ENCODE results near the gene ZNF512B. TPM values are rescaled to one million over a fixed set of nuclear protein-coding genes. Genes with fewer than 3 reads are reported as not detected.

ZNF512B gene
- total and polyA plus RNA-seq, 5 donors, result 9.8 to 16.1 (median 13.5) TPM

DNA sequence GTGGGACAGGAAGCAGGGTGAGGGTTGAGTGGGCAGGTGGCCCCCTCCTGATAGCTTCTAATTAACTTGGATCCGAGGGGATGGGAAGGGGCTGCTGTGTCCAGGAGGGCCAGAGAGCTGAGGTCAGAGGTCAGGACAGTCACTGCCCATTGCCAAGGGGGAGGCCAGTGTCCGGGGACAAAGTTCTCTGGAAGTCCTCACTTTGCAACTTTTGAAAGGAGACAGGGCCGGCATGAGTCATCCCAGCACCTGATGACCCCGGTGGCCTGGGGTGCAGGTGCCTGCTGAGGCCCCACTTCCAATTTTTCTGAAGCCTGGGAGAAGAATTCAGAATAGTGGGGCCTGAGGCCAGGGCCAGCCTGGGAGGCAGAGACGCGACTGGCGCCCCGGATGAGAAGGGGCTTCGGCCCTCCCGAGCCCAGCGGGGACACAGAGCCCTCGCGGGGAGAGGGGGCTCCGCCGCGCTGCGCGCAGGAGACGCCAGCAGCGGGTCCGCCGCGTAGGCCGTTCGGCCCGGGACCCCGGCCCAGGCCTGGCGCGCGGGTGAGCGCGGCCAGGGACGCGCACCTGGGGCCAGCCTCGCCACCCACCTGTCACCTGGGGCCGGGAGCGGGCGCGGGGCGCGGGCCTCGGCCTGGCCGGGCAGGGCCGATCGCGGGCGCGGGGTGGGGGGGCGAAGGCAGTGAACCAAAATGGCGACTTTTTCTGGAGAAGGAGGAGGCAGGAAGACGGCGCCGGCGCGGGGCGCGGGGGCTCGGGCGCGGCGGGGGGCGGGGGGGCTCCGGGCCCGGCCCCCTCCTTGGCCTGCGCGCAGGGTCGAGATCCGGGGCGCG, 586 bp downstream of the ZNF512B start:
- Histone ChIP-seq H3K4me3 (ENCODE audit: low read length) (peak overlapping the region; percentile 97), H3K27me3 (ENCODE audit: control insufficient read depth, insufficient read depth) (no peaks in the 10 kb centered on the region), H3K9me3 (ENCODE audit: control insufficient read depth, low read length) (no peaks in the 10 kb centered on the region), H3K27ac (ENCODE audit: low read length) (no peak overlapping the region), H3K4me1 (ENCODE audit: control insufficient read depth, insufficient read depth, low read length) (peaks cover 5% of the 10 kb centered on the region)
- 2% methylated on average over 70 of the region's 70 CpGs for WGBS
- DNase-seq (peak in 2 of 3 donors; percentile 71 to 80), ATAC-seq (no peak)
- intact Hi-C loops (cut with DNase I), result no loop called here

DNA sequence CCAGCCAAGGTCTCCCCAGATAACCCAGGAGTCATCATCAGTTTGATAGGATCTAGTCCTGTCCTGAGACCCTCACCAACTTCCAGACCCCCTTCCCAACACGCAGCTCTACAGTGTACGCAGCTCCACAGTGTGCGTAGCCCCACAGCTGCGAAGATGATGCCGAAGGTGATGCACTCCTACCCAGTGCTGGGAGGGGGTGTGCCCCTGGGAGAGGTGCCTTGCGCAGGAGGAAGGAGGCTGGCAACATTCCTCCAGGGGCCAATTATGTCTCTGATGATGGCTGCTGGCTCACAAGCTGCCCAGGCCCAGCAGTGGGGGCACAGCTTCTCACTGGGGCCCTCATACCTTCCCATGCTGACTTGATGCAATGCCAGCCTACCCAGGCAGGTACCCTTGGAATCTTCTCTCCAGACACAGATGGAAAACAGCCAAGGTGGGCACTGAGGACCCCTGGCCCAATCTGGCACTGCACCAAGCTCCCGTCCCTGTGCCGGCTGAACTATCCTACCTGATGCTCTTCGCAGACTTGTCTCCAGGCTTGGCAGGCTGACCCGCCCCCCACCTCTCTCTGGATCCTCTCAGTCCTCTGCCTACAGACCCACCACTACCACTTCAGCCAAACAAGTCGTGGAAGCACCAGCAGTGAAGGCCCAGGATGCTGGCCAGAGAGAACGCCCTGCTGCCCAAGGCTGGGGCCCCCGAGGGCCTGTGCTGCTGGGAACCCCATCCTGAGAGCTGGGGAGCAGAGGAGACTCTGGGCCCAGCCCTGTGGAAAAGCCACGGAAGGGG, 1.4 kb downstream of the ZNF512B start:
- WGBS, result 79% methylated on average over 14 of the region's 14 CpGs
- Histone ChIP-seq H3K27me3 (ENCODE audit: control insufficient read depth, insufficient read depth) (no peaks in the 10 kb centered on the region), H3K27ac (ENCODE audit: low read length) (no peak overlapping the region), H3K9me3 (ENCODE audit: control insufficient read depth, low read length) (no peaks in the 10 kb centered on the region), H3K4me3 (ENCODE audit: low read length) (no peak overlapping the region), H3K4me1 (ENCODE audit: control insufficient read depth, insufficient read depth, low read length) (peaks cover 2% of the 10 kb centered on the region)
- DNase-seq (peak in 2 of 3 donors; percentile 57 to 62), ATAC-seq (peak in 1 of 2 donors; percentile 5)
- intact Hi-C loops (cut with DNase I), result no loop called here

DNA sequence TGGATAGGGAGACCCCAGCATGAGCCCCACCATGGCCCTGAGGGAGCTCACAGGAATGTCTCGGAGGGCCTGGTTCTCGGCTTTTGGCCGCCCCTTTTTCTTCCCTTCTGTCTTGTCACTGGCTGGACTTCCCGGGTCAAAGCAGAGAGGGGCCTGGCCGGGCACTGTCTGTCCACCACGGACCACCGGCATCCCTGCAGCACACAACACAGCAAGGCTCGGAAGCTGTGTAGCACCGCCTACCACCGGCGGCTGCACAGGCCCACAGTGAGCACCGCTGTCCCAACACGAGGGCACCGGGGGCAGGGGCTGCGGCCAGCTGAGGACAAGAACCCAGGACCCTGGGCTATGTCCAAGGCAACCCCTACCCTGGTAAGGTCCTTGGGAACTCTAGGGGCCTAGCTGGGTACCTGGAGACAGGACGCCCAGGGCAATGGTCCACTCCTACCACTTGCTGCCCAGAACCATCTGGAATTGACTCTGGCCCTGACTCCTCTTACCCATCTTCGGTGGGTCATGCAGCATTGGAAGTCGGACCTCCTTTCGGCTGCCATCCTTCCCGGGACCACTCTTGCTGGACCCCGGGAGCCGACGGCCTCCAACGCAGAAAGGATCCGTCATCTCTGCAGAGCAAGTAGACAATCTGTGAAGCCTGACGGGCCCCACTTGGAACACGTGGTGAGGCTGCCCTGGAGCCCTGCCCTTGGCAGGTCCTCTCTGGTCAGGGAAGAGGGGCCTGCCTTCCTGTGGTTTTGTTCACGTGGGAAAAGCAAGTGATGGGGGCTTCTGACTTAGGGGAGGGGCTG, 2.2 kb downstream of the ZNF512B start:
- no peaks in the 10 kb centered on the region for H3K9me3 ChIP-seq (ENCODE audit: control insufficient read depth, low read length)
- H3K4me3 ChIP-seq (ENCODE audit: low read length), result no peak overlapping the region
- no peaks in the 10 kb centered on the region for H3K27me3 ChIP-seq (ENCODE audit: control insufficient read depth, insufficient read depth)
- H3K4me1 ChIP-seq (ENCODE audit: control insufficient read depth, insufficient read depth, low read length), result peaks cover 2% of the 10 kb centered on the region
- no peak for ATAC-seq
- intact Hi-C loops (cut with DNase I), result no loop called here
- no peak overlapping the region for H3K27ac ChIP-seq (ENCODE audit: low read length)
- peak in 2 of 3 donors; percentile 45 to 55 for DNase-seq
- 91% methylated on average over 28 of the region's 28 CpGs for WGBS

DNA sequence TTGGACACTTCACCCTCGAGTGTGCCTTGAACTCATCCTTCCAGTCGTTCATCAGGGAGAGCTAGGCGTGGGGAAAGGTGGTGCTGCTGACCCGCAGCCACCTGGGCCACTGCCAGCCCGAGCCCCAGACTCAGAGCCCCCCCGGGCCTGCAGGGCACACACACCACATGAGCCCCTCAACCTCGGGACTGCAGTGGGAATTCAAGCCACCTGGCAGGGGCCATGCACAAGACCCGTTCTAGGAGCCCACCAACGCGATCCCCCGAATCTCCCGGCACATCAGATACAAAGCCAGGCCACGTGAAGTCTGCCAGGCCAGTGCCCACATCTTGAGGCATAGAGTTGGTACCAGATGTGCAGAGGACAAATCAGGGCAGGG, 2.8 kb downstream of the ZNF512B start:
- 93% methylated on average over 13 of the region's 13 CpGs for WGBS
- peaks cover 2% of the 10 kb centered on the region for H3K4me1 ChIP-seq (ENCODE audit: control insufficient read depth, insufficient read depth, low read length)
- H3K9me3 ChIP-seq (ENCODE audit: control insufficient read depth, low read length), result no peaks in the 10 kb centered on the region
- DNase-seq (peak in 1 of 3 donors; percentile 47), ATAC-seq (no peak)
- no peaks in the 10 kb centered on the region for H3K27me3 ChIP-seq (ENCODE audit: control insufficient read depth, insufficient read depth)
- intact Hi-C loops (cut with DNase I), result no loop called here
- no peak overlapping the region for H3K27ac ChIP-seq (ENCODE audit: low read length)
- H3K4me3 ChIP-seq (ENCODE audit: low read length), result no peak overlapping the region

DNA sequence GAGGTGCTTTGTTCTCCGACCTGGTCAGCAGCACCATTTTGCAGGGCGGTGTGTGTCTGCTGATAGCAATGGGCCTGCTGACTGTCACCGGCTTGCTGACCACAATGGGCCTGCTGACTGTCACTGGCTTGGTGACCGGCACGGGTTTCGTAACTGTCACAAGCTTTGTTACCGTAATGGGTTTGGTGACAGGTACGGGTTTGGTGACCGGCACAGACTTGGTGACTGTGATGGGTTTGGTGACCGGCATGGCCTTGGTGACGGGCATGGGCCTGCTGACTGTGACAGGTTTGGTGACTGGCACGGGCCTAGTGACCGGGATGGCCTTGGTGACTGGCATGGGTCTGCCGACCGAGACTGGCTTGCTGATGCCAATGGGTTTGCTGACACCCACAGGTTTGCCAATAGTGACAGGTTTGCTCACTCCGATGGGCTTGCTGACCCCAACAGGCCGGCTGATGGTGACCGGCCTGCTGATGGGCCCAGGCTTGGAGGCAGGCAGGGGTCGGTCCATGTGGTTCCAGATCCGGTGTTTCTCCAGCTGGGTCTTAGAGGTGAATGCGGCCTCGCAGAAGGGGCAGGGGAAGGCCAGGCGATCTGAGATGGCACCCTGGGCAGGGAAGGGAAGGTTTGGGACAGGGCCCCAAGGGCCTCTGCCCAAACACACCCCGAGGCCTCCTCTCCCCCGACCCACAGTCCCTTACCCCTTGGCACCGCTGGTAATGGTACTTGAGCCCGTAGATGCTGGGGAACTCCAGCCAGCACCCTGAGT, 3.4 kb downstream of the ZNF512B start:
- peaks cover 2% of the 10 kb centered on the region for H3K4me1 ChIP-seq (ENCODE audit: control insufficient read depth, insufficient read depth, low read length)
- WGBS, result 95% methylated on average over 27 of the region's 27 CpGs
- ATAC-seq, result no peak
- no peaks in the 10 kb centered on the region for H3K9me3 ChIP-seq (ENCODE audit: control insufficient read depth, low read length)
- peak in 1 of 3 donors; percentile 32 for DNase-seq
- no peaks in the 10 kb centered on the region for H3K27me3 ChIP-seq (ENCODE audit: control insufficient read depth, insufficient read depth)
- no peak overlapping the region for H3K4me3 ChIP-seq (ENCODE audit: low read length)
- intact Hi-C loops (cut with DNase I), result no loop called here
- no peak overlapping the region for H3K27ac ChIP-seq (ENCODE audit: low read length)

DNA sequence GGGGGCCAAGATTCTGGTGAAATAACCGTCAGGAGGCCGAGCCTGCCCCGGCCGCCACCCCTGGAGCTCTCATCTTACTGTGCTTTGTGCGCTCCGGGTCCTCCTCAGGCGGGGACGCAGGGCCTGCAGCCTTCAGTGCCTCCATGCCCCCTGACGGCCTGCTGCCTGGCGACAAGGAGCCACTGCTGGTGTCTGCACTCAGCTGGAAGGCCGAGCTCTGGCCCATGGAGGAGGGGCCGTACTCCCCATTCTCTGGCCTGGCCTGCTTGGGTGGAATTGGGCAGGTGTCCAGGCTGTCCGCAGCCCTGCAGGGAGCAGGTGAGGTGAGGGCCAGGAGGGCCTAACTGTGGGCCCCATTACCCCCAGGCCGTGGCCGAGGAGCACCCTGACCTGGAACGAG, 5.3 kb downstream of the ZNF512B start:
- WGBS, result 94% methylated on average over 16 of the region's 16 CpGs
- DNase-seq (peak; percentile 12 to 64 (median 40)), ATAC-seq (no peak)
- Histone ChIP-seq H3K9me3 (ENCODE audit: control insufficient read depth, low read length) (no peaks in the 10 kb centered on the region), H3K27me3 (ENCODE audit: control insufficient read depth, insufficient read depth) (no peaks in the 10 kb centered on the region), H3K4me1 (ENCODE audit: control insufficient read depth, insufficient read depth, low read length) (no peaks in the 10 kb centered on the region), H3K4me3 (ENCODE audit: low read length) (no peak overlapping the region), H3K27ac (ENCODE audit: low read length) (no peak overlapping the region)
- intact Hi-C loops (cut with DNase I), result no loop called here

DNA sequence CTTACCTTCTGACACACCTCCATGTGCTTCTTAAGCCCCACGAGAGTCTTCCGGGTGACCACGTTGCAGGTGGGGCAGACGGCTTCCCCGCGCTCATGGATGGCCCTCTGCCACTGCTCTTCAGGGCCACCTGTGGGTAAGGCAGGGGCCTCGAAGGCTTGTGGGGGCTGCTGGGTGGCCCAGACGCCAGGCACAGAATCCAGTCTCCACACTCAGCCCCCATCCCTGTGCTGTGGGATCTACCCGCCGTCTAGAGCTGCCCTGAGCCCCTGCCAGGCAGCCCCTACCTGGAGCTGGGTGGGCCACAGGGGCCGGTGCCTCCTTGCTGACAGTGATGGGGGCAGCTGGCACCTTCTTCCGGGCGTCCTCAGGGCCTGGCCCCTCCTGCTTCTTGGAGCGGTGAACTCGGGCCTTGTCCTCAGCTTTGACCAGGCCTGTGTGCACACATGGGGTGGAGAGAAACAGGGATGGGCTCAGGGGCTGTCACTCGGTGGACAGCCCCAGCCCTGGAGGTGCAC, 5.9 kb downstream of the ZNF512B start:
- DNase-seq (peak in 2 of 3 donors; percentile 11 to 44), ATAC-seq (no peak)
- intact Hi-C loops (cut with DNase I), result no loop called here
- H3K27me3 ChIP-seq (ENCODE audit: control insufficient read depth, insufficient read depth), result no peaks in the 10 kb centered on the region
- no peaks in the 10 kb centered on the region for H3K4me1 ChIP-seq (ENCODE audit: control insufficient read depth, insufficient read depth, low read length)
- no peak overlapping the region for H3K27ac ChIP-seq (ENCODE audit: low read length)
- WGBS, result 95% methylated on average over 16 of the region's 16 CpGs
- H3K4me3 ChIP-seq (ENCODE audit: low read length), result no peak overlapping the region
- H3K9me3 ChIP-seq (ENCODE audit: control insufficient read depth, low read length), result no peaks in the 10 kb centered on the region

DNA sequence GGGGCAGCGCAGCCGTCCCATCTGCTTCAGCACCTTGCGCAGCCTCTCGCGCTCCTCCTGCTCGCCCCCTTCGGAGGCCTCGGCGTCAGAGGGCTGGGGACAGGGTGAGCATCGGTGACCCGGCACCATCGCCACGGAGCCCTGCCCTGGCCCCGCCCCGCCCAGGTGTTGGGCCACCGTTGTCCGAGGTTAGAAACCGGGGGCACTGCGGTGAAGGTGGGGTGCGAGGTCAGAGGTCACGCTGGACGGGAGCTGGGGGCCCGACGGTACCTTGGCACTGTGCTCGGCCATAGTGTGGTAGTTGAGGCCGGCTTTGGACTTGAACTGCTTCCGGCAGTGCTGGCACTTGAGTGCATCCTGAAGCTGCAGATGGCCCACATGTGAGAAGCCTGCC, 6.4 kb downstream of the ZNF512B start:
- 93% methylated on average over 27 of the region's 27 CpGs for WGBS
- H3K4me3 ChIP-seq (ENCODE audit: low read length), result no peak overlapping the region
- H3K9me3 ChIP-seq (ENCODE audit: control insufficient read depth, low read length), result no peaks in the 10 kb centered on the region
- H3K4me1 ChIP-seq (ENCODE audit: control insufficient read depth, insufficient read depth, low read length), result no peaks in the 10 kb centered on the region
- DNase-seq, result peak; percentile 17 to 63 (median 53)
- no peaks in the 10 kb centered on the region for H3K27me3 ChIP-seq (ENCODE audit: control insufficient read depth, insufficient read depth)
- ATAC-seq, result no peak
- intact Hi-C loops (cut with DNase I), result no loop called here
- H3K27ac ChIP-seq (ENCODE audit: low read length), result no peak overlapping the region

DNA sequence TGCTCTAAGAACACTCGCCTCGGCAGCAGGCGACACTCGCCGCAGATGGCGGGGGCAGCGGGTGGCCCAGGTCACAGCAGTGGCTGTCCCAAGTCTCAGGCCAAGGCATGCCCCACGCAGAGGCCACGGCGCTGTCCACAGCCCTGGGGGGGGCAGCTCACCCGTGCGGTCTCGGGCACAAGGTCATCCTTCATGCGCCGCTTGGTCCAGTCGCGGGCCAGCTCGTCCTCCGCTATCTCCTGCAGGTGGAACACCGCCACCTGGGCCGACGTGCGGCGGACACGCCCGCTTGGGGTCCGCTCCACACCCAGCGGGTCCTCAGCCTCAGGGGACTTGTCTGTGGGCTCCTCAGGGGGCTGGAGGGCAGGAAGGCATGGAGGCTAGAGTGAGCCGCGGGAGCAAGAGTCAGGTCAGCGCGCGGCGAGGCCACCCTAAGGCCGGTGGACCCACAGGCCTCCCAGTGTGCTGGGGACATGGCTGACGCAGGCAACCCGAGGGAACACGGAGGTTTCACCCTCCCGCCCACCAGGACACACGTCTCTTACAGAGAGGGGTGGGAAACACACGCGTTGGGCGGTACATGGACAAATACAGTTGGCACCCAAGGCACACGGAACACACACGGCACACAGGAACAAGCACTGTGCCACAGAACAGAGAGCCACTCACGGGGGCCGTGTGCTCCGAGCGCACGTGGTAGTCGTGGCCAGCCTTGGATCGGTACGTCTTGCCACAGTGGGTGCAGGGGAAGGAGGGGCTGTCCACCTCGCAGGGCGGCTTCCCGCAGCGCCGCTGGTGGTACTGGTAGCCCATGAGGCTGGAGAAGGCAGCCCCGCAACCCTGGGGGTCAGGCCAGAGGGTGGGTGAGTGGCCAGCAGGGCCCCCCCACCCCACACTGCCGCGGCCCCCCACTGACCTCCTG, 7.0 kb downstream of the ZNF512B start:
- H3K27me3 ChIP-seq (ENCODE audit: control insufficient read depth, insufficient read depth), result no peaks in the 10 kb centered on the region
- ATAC-seq (peak in 1 of 2 donors; percentile 3), DNase-seq (peak; percentile 14 to 69 (median 52))
- H3K27ac ChIP-seq (ENCODE audit: low read length), result no peak overlapping the region
- no peaks in the 10 kb centered on the region for H3K4me1 ChIP-seq (ENCODE audit: control insufficient read depth, insufficient read depth, low read length)
- intact Hi-C loops (cut with DNase I), result no loop called here
- no peak overlapping the region for H3K4me3 ChIP-seq (ENCODE audit: low read length)
- WGBS, result 94% methylated on average over 61 of the region's 61 CpGs
- no peaks in the 10 kb centered on the region for H3K9me3 ChIP-seq (ENCODE audit: control insufficient read depth, low read length)
